DOHH2 (cell line): Measurements from ENCODE around the gene LILRB2.

Experiments
- H3F3A ChIP-seq: fragments of 200-600 bp; sonication (generic), shearing (Covaris generic); 2 replicates; pipeline ENCODE4 v1.6.0; 2016; ENCODE audit warnings: antibody characterized with exemption, mild to moderate bottlenecking; ENCODE audit not compliant: control insufficient read depth, insufficient read depth
- H3K27ac ChIP-seq: fragments of 200-600 bp; sonication (generic); 2 replicates; pipeline ENCODE4 v1.5.1; 2014; ENCODE audit warnings: low read depth, mild to moderate bottlenecking, low read length, moderate library complexity
- H3K27me3 ChIP-seq: fragments of 200-600 bp; sonication (generic); 2 replicates; pipeline ENCODE4 v1.6.1; 2014; ENCODE audit warnings: mild to moderate bottlenecking, low read length, mixed read lengths; ENCODE audit not compliant: control insufficient read depth
- H3K36me3 ChIP-seq: fragments of 200-600 bp; sonication (generic); 2 replicates; pipeline ENCODE4 v1.6.1; 2014; ENCODE audit warnings: mild to moderate bottlenecking, low read length, moderate library complexity, mixed read lengths; ENCODE audit not compliant: control insufficient read depth
- H3K4me1 ChIP-seq: fragments of 200-600 bp; sonication (generic); 2 replicates; pipeline ENCODE4 v1.6.1; 2014; ENCODE audit warnings: mild to moderate bottlenecking, low read length, mixed read lengths; ENCODE audit not compliant: control insufficient read depth
- H3K4me2 ChIP-seq: fragments of 200-600 bp; sonication (generic); 2 replicates; pipeline ENCODE4 v1.6.0; 2014; ENCODE audit warnings: mild to moderate bottlenecking, low read length, moderate library complexity
- H3K4me3 ChIP-seq: fragments of 200-600 bp; sonication (generic); 2 replicates; pipeline ENCODE4 v1.5.1; 2014; ENCODE audit warnings: mild to moderate bottlenecking, low read length, mixed read lengths
- H3K79me2 ChIP-seq: fragments of 200-600 bp; sonication (generic); 2 replicates; pipeline ENCODE4 v1.6.1; 2014; ENCODE audit warnings: mild to moderate bottlenecking, low read length, mixed read lengths; ENCODE audit not compliant: control insufficient read depth
- H3K9me2 ChIP-seq: fragments of 200-600 bp; sonication (generic); replicated peaks from 2 replicates; pipeline ENCODE4 v1.6.1; 2014; ENCODE audit warnings: mild to moderate bottlenecking, low read length, mixed read lengths; ENCODE audit not compliant: control insufficient read depth
- H3K9me3 ChIP-seq: fragments of 200-600 bp; sonication (generic); 2 replicates; pipeline ENCODE4 v1.6.1; 2014; ENCODE audit warnings: antibody characterized with exemption, low read length, mixed read lengths; ENCODE audit not compliant: control insufficient read depth, insufficient read depth
- H4K20me1 ChIP-seq: fragments of 200-600 bp; sonication (generic); 2 replicates; pipeline ENCODE4 v1.6.0; 2014; ENCODE audit warnings: low read depth, mild to moderate bottlenecking, antibody characterized with exemption, low read length, moderate library complexity; ENCODE audit not compliant: control insufficient read depth, insufficient read depth
- EZH2phosphoT487 ChIP-seq: fragments of 200-600 bp; sonication (generic); IDR thresholded peaks from 2 replicates; pipeline ENCODE4 v1.6.1; 2017; ENCODE audit warnings: borderline replicate concordance, mild to moderate bottlenecking, antibody characterized with exemption, low read length, moderate library complexity, mixed read lengths
- TF ChIP-seq, protein P1 (sequence below): fragments of 200-600 bp; sonication (generic); IDR thresholded peaks from one replicate; pipeline ENCODE4 v1.5.1; 2014; ENCODE audit warnings: antibody characterized with exemption, mild to moderate bottlenecking, low read depth, low read length; ENCODE audit not compliant: poor library complexity, severe bottlenecking

The LILRB2 gene

DNA sequence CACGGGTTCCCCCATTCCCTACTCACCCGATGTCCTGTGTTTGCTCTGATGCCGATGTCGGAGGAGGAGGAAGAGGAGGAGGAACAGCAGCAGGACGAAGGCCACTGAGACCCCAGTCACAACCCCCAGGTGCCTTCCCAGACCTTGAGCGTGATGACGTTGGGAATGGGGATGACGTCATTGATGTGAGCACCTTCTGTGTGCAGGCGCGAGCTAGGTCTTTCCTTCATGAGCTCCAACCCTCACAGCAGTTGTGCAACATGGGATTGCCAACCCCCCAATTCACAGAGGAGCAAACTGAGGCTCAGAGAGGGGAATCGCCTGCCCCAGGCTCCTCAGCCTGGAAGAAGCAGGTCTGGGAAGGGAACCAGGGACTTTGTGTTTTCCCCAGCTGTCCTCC, 28.1 kb downstream of the LILRB2 start:
- H3K36me3 ChIP-seq, result no peaks in the 10 kb centered on the region

GRCh38 chr19:54252243-54252642, 28.7 kb downstream of the LILRB2 start:
- no peaks in the 10 kb centered on the region for H3K9me2 ChIP-seq
- H3K4me1 ChIP-seq, result peaks cover 9% of the 10 kb centered on the region
- no peaks in the 10 kb centered on the region for H3K36me3 ChIP-seq
- TF ChIP-seq, protein P1, sequence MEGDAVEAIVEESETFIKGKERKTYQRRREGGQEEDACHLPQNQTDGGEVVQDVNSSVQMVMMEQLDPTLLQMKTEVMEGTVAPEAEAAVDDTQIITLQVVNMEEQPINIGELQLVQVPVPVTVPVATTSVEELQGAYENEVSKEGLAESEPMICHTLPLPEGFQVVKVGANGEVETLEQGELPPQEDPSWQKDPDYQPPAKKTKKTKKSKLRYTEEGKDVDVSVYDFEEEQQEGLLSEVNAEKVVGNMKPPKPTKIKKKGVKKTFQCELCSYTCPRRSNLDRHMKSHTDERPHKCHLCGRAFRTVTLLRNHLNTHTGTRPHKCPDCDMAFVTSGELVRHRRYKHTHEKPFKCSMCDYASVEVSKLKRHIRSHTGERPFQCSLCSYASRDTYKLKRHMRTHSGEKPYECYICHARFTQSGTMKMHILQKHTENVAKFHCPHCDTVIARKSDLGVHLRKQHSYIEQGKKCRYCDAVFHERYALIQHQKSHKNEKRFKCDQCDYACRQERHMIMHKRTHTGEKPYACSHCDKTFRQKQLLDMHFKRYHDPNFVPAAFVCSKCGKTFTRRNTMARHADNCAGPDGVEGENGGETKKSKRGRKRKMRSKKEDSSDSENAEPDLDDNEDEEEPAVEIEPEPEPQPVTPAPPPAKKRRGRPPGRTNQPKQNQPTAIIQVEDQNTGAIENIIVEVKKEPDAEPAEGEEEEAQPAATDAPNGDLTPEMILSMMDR, result no peak
- no peak for TF ChIP-seq EZH2phosphoT487
- H3K27ac ChIP-seq, result no peak overlapping the region
- H3K9me3 ChIP-seq, result no peaks in the 10 kb centered on the region
- 0 out of 2 replicates have a peak, but pooled peaks cover 2% of the 10 kb centered on the region for H3F3A ChIP-seq
- no peaks in the 10 kb centered on the region for H3K79me2 ChIP-seq
- peaks cover 12% of the 10 kb centered on the region for H3K27me3 ChIP-seq
- no peaks in the 10 kb centered on the region for H4K20me1 ChIP-seq
- no peak overlapping the region for H3K4me3 ChIP-seq
- no peak overlapping the region for H3K4me2 ChIP-seq

More for the DNA sequence above, 28.1 kb downstream of the LILRB2 start:
- peaks cover 13% of the 10 kb centered on the region for H3K27me3 ChIP-seq
- no peak overlapping the region for H3K27ac ChIP-seq
- H4K20me1 ChIP-seq, result no peaks in the 10 kb centered on the region
- no peaks in the 10 kb centered on the region for H3K79me2 ChIP-seq
- H3K9me2 ChIP-seq, result no peaks in the 10 kb centered on the region
- no peak overlapping the region for H3K4me3 ChIP-seq
- TF ChIP-seq, protein P1, result no peak
- TF ChIP-seq EZH2phosphoT487, result no peak
- H3K4me2 ChIP-seq, result no peak overlapping the region
- 0 out of 2 replicates have a peak, but pooled peaks cover 2% of the 10 kb centered on the region for H3F3A ChIP-seq
- H3K9me3 ChIP-seq, result no peaks in the 10 kb centered on the region
- H3K4me1 ChIP-seq, result peaks cover 4% of the 10 kb centered on the region

- Histone ChIP-seq H3K4me2 (no peak overlapping the region), H4K20me1 (no peaks in the 10 kb centered on the region)
Measured at GRCh38 chr19:54248016-54248601, 32.8 kb downstream of the LILRB2 start.

DNA sequence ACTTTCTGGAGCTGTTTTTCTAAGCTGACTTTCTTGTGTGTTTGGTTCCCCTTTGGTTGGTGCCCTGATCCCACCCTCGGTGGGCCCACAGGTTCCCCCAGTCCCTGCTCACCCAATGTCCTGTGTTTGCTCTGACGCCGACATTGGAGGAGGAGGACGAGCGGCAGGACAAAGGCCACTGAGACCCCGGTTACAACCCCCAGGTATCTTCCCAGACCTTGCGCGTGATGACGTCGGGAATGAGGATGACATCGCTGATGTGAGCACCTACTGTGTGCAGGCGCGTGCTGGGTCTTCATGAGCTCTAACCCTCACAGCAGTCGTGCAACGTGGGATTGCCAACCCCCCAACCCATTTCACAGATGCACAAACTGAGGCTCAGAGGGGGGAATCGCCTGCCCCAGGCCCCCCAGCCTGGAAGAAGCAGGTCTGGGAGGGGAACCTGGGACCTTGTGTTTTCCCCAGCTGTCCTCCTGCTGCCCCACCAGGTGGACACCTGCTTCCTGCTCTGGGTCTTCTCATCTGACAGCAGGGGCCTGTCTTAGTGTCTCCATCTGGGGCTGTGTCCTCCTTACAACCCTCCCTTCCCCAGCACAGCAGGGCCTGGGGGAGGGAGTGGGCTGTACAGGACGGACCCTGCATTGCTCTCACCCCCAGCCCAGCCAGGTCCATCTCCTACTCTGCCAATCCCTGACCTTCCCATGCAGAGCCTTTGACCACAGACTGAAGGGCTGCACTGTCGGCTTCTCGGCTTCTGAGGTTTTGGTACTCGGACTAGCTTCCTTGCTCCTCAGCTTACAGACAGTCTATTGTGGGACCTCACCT, 33.6 kb downstream of the LILRB2 start:
- no peak overlapping the region for H3K4me2 ChIP-seq
- no peaks in the 10 kb centered on the region for H4K20me1 ChIP-seq
- H3F3A ChIP-seq, result 0 out of 2 replicates have a peak, but pooled peaks cover 2% of the 10 kb centered on the region
- H3K9me2 ChIP-seq, result no peaks in the 10 kb centered on the region
- no peak overlapping the region for H3K27ac ChIP-seq
- no peaks in the 10 kb centered on the region for H3K79me2 ChIP-seq
- no peak for TF ChIP-seq EZH2phosphoT487
- TF ChIP-seq, protein P1, result no peak
- H3K36me3 ChIP-seq, result no peaks in the 10 kb centered on the region
- no peaks in the 10 kb centered on the region for H3K9me3 ChIP-seq
- no peaks in the 10 kb centered on the region for H3K27me3 ChIP-seq
- H3K4me1 ChIP-seq, result peaks cover 9% of the 10 kb centered on the region
- no peak overlapping the region for H3K4me3 ChIP-seq

More at GRCh38 chr19:54248016-54248601, 32.8 kb downstream of the LILRB2 start:
- H3K9me3 ChIP-seq, result no peaks in the 10 kb centered on the region
- H3K27me3 ChIP-seq, result no peaks in the 10 kb centered on the region
- no peaks in the 10 kb centered on the region for H3K79me2 ChIP-seq
- H3K9me2 ChIP-seq, result no peaks in the 10 kb centered on the region
- peaks cover 9% of the 10 kb centered on the region for H3K4me1 ChIP-seq
- no peak overlapping the region for H3K27ac ChIP-seq
- no peak for TF ChIP-seq EZH2phosphoT487
- H3F3A ChIP-seq, result 0 out of 2 replicates have a peak, but pooled peaks cover 2% of the 10 kb centered on the region
- no peaks in the 10 kb centered on the region for H3K36me3 ChIP-seq
- H3K4me3 ChIP-seq, result no peak overlapping the region
